Mesodermal cell (in vitro differentiated cells): ENCODE measurements around the gene ABHD11.

ENCODE experiments used
- H3K27ac ChIP-seq: 2 replicates; pipeline ENCODE4 v1.7.0; 2013; ENCODE audit warnings: mild to moderate bottlenecking, low read depth, low read length, moderate library complexity; ENCODE audit not compliant: severe bottlenecking
- H3K36me3 ChIP-seq: 2 replicates; pipeline ENCODE4 v1.7.1; 2013; ENCODE audit warnings: mild to moderate bottlenecking, low read length, moderate library complexity; ENCODE audit not compliant: control insufficient read depth, insufficient read depth
- H3K4me1 ChIP-seq: one replicate; pipeline ENCODE4 v1.7.1; 2013; ENCODE audit warnings: mild to moderate bottlenecking, low read length; ENCODE audit not compliant: insufficient read depth, control insufficient read depth, poor library complexity, severe bottlenecking
- H3K4me3 ChIP-seq: 2 replicates; pipeline ENCODE4 v1.7.0; 2013; ENCODE audit warnings: low read length, control low read depth, mild to moderate bottlenecking; ENCODE audit not compliant: insufficient read depth, poor library complexity, severe bottlenecking; ENCODE audit errors: extremely low read depth
- H3K9me3 ChIP-seq: 2 replicates; pipeline ENCODE4 v1.7.1; 2013; ENCODE audit warnings: mild to moderate bottlenecking, low read length, moderate library complexity; ENCODE audit not compliant: control insufficient read depth
- WGBS, 2 experiments: methylation state at CpG; one replicate each; pipeline ENCODE4 v1.1.5; 2013; ENCODE audit warnings: missing lambda C conversion rate in 2 of 2; ENCODE audit not compliant: insufficient coverage in 2 of 2; 5-methylcytosine and 5-hydroxymethylcytosine counted together

The ABHD11 gene

DNA sequence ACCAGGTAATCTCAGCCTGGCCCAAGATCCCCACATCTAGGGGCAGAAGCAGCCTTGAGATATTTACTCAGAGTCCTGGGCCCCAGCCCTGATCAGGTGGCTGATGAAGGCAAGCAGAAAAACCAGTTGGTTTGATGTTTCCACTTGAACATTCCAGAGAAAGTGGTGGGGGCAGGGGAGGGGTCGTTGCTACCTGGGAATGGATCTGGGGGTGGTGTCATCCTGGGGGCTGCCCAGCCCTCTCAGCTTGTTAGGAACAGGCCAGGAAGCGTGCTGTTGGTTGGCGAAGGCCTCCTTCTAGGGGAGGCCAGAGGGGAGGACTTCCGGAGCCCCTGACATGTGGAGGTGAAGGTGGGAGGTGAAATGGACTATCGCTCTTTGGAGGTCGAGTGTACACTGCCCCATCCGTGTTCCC lies 3.7 kb upstream of the ABHD11 start:
- no peaks in the 10 kb centered on the region for H3K9me3 ChIP-seq
- no peak overlapping the region for H3K27ac ChIP-seq
- peaks cover 13% of the 10 kb centered on the region for H3K4me1 ChIP-seq
- no peak overlapping the region for H3K4me3 ChIP-seq
- WGBS, 2 experiments = 0 to 40% methylated on average over 1 to 5 of the region's 7 CpGs
- no peaks in the 10 kb centered on the region for H3K36me3 ChIP-seq

DNA sequence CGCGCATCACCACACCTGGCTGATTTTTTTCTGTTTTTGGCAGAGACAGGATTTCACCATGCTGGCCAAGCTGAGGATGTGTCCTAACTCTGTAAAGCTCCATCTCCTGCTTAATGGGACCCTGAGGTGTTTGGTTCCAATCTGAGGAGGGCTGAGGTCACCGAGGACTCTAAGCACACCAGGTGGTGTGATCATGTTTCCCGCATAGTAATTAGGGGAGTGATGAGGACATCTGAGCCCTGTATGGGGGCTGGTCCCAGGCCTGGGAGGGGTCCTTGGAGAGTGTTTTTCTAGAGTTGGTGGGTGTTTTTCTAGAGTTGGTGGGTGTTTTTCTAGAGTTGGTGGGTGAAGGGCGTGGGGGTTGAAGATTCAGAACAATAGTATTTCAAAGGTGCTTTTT lies 3.0 kb upstream of the ABHD11 start:
- no peak overlapping the region for H3K27ac ChIP-seq
- no peaks in the 10 kb centered on the region for H3K9me3 ChIP-seq
- H3K4me1 ChIP-seq = peaks cover 13% of the 10 kb centered on the region
- H3K36me3 ChIP-seq = peaks cover 6% of the 10 kb centered on the region
- WGBS, 2 experiments = 68 to 69% methylated on average over 4 to 5 of the region's 5 CpGs
- H3K4me3 ChIP-seq = no peak overlapping the region

DNA sequence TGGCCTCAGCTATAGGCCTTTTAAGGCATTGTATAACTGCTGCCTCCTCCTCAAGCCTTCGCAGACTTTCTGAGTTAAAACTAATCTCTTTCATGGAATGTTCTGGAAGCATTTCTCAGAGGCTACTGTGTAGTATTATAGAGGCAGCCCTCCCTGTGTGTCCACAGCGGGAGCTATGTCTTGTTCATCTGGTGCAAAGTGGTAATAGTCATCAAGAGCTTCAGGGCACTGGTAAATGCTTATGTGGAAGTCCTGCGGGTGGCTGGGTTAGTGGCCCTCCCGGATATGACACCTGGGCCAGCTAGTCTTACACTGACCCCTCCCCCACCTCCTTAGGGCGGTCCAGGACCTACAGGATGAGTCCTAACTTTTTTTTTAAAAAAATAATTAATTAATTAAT lies 2.2 kb upstream of the ABHD11 start:
- Histone ChIP-seq H3K4me3 (no peak overlapping the region), H3K36me3 (peaks cover 14% of the 10 kb centered on the region), H3K4me1 (peaks cover 13% of the 10 kb centered on the region), H3K9me3 (no peaks in the 10 kb centered on the region), H3K27ac (no peak overlapping the region)
- 100% methylated on average over 1 of the region's 5 CpGs for WGBS, 2 experiments

DNA sequence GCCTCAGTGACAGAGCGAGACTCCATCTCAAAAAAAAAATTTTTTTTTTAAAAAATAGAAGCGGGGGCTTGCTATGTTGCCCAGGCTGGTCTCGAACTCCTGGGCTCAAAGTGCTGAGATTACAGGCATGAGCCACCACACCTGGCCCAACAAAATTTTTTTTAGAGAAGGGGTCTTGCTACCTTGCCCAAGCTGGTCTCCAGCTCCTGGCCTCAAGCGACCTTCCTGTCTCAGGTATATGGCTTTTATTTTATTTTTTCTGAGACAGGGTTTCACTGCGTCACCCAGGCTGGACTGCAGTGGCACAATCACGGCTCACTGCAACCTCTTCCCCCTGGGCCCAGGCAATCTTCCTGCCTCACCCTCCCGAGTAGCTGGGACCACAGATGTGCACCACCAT lies 1.6 kb upstream of the ABHD11 start:
- peaks cover 13% of the 10 kb centered on the region for H3K4me1 ChIP-seq
- no peak overlapping the region for H3K27ac ChIP-seq
- peaks cover 18% of the 10 kb centered on the region for H3K36me3 ChIP-seq
- no peaks in the 10 kb centered on the region for H3K9me3 ChIP-seq
- H3K4me3 ChIP-seq = no peak overlapping the region
- whole genome bisulfite sequencing, 2 experiments = 92 to 100% methylated on average over 6 of the region's 7 CpGs

DNA sequence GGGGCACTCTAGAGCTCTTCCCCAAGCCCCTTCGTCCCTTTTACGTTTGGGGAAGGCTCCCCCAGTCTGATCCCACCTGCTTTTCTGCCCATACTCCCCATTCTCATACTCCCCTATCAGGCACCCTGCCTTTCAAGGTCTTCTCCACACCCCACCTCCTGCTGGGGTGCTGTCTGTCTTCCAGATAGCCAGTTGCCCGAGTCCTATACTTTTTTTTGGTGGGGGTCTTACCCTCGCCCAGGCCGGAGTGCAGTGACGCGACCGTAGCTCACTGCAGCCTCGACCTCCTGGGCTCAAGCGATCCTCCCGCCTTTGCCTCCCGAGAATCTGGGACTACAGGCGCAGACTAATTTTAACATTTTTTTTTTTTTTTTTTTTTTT lies 775 bp upstream of the ABHD11 start:
- Histone ChIP-seq H3K27ac (no peak overlapping the region), H3K36me3 (peaks cover 18% of the 10 kb centered on the region), H3K9me3 (no peaks in the 10 kb centered on the region), H3K4me1 (peaks cover 13% of the 10 kb centered on the region), H3K4me3 (peak overlapping the region; percentile 83)
- WGBS, 2 experiments = 53 to 66% methylated on average over 9 of the region's 13 CpGs

DNA sequence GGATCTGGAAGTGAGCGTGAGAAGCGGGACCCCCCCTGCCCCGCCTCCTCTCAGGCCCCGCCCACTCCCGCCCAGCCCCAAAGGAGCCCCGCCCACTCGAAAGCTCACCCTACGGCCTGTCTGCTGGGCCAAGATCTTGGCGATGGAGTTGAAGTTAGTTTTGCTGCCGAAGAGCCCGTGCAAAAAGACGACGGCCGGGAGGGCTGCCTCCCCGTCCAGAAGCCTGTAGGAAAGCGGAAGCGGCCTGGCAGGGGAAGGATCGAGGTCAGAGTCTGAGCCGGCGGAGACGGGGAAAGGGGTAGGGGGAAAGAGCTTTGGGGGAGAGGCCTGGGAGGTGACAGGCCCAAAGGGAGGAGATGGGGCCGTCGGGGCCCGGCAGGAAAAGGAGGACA lies 386 bp downstream of the ABHD11 start:
- H3K9me3 ChIP-seq = no peaks in the 10 kb centered on the region
- H3K36me3 ChIP-seq = peaks cover 18% of the 10 kb centered on the region
- H3K4me3 ChIP-seq = peak overlapping the region; percentile 83
- peaks cover 12% of the 10 kb centered on the region for H3K4me1 ChIP-seq
- 2% methylated on average over 17 to 20 of the region's 24 CpGs for WGBS, 2 experiments
- H3K27ac ChIP-seq = peak overlapping the region; percentile 33

DNA sequence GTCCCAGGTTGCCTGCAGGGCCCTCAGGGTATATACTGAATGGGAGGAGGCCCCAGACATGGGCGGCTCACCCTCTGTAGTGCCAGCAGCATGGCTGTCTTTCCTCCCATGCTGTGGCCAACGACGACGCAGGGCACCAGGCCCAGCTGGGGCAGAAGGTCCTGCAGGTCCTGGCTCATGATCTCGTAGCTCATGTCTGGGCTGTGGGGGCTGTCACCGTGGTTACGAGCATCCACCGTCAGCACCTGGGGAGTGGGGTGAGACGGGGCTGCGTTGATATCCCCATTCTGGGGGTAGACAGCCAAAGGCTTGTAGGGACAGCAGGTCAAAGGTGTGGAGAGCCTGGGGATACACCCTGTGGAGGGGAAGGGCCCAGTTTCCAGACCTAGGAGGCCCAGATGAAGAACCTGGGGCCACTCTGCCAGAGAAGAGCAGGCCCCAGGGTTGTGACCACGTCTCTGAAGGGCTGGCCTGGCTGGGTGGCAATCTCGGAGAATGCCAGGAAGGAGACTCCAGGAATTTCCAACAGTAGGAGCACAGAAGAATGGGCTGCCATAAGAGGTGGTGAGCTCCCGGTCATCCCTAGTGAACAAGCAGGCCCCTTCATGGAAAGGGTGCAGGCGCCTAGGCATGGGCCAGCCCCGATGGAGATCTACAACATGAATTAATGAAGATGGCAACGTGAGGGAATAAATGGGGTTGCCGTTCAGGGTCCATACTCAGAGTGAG lies 947 bp downstream of the ABHD11 start:
- WGBS, 2 experiments = 89 to 94% methylated on average over 11 to 14 of the region's 17 CpGs
- peak overlapping the region; percentile 83 for H3K4me3 ChIP-seq
- no peaks in the 10 kb centered on the region for H3K9me3 ChIP-seq
- H3K4me1 ChIP-seq = peaks cover 7% of the 10 kb centered on the region
- H3K27ac ChIP-seq = no peak overlapping the region
- peaks cover 18% of the 10 kb centered on the region for H3K36me3 ChIP-seq

DNA sequence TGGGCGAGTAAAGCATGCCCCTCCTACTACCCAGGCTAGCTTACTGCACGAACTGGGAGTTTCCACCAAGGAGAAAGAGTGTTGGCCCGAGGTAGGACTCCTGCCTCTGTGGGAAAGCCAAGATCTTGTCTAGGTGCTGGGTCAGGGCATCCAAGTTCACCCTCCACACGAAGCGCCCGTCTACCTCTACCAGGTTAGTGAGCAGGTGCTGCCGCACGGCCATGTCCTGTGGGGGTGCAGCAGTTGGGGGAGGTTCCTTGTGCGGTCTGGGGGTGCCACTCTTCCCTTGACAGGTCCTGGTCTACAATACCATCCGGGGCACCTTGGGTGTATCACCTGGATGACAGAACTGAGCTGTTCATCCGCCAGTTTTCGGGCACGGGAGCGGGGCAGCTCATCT lies 1.7 kb downstream of the ABHD11 start:
- Histone ChIP-seq H3K27ac (no peak overlapping the region), H3K4me3 (no peak overlapping the region), H3K9me3 (no peaks in the 10 kb centered on the region), H3K4me1 (peaks cover 3% of the 10 kb centered on the region), H3K36me3 (peaks cover 18% of the 10 kb centered on the region)
- WGBS, 2 experiments = 95 to 96% methylated on average over 11 to 12 of the region's 14 CpGs

DNA sequence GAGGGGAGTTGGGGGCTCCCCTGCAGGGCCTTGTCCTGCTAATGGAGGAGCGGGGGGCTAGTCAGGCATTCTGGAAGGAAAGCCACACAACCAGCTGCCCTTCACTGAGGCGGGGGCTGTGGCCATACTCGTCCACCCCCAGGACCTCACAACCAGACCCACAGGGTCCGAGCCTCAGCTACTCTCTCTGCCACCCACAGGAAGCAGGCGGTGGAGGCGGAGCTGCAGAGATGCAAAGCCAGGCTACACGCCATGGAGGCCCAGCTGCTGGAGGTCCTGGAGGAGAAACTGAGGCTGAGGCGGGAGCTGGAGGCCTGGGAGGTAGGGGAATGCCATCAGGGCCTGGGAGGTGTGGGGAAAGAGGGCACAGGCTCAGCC lies 3.1 kb downstream of the ABHD11 start:
- Histone ChIP-seq H3K9me3 (no peaks in the 10 kb centered on the region), H3K36me3 (peaks cover 18% of the 10 kb centered on the region), H3K4me1 (peaks cover 3% of the 10 kb centered on the region), H3K4me3 (no peak overlapping the region), H3K27ac (no peak overlapping the region)
- 93 to 96% methylated on average over 3 to 6 of the region's 8 CpGs for WGBS, 2 experiments

DNA sequence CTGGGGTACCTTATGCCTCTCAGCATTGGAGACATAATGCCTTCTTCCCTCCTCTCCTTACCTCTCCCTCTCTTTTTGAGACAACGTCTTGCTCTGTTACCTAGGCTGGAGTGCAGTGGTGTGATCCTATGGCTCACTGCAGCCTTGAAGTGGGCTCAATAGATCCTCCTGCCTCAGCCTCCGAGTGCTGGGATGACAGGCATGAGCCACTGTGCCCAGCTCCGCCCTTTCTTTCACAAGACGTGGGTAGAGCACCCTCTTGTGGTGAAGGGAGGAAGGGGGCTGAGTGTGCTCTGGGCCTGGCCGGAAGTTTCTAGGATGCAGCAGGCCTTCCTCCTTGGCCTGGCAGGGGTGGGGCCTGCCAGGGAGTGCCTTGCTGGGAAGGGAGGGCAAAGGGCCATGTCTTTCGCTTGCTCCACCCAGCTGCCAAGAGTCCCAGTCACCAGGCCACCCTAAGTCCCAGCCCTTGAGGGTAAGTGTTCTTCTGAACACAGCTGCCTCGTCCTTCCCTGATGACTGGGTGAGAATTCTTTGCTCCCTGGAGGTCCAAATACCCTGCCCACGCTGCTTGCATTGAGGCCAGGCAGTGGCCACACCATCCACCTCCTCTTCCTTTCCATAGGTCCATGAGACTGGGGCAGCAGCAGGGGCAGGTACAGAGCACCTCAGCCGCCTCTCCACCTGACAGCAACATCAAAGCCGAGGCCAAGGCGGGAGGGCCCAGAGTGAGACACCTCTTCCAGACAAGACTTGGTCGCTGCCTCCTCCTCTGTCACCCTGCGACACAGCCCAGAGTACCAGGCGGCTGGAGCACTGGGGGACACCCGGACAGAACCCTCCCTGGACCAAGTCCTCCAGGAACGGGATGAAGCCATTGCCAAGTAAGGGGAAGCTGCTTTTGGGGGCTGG lies 3.7 kb downstream of the ABHD11 start:
- Histone ChIP-seq H3K36me3 (peaks cover 18% of the 10 kb centered on the region), H3K9me3 (no peaks in the 10 kb centered on the region), H3K4me3 (no peak overlapping the region), H3K4me1 (peaks cover 3% of the 10 kb centered on the region), H3K27ac (no peak overlapping the region)
- WGBS, 2 experiments = 72 to 76% methylated on average over 12 to 14 of the region's 16 CpGs

DNA sequence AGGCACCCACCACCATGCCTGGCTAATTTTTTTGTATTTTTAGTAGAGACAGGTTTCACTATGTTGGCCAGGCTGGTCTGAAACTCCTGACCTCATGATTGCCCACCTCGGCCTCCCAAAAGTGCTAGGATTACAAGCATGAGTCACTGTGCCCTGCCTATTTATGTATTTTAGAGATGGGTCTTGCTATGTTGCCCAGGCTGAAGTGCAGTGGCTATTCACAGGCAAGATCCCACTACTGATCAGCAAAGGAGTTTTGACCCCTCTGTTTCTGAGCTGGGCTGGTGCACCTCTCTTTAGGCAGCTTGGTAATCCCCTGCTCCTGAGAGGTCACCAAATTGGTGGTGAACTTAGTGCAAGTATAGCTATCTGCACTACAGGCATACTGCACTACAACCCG lies 6.2 kb downstream of the ABHD11 start:
- WGBS, 2 experiments = 83 to 100% methylated on average over 1 to 2 of the region's 2 CpGs

More for the DNA sequence above, 6.2 kb downstream of the ABHD11 start:
- H3K4me1 ChIP-seq = no peaks in the 10 kb centered on the region
- H3K36me3 ChIP-seq = peaks cover 18% of the 10 kb centered on the region
- no peaks in the 10 kb centered on the region for H3K9me3 ChIP-seq
- no peak overlapping the region for H3K4me3 ChIP-seq
- no peak overlapping the region for H3K27ac ChIP-seq
